ENCODE measurements around the gene CTIF. TPM values are rescaled to one million over a fixed set of nuclear protein-coding genes. Genes with fewer than 3 reads are reported as not detected.

CTIF gene
- total RNA-seq, 3 donors from 2014 or later: 4.3 to 5.3 (median 4.6) TPM

DNA sequence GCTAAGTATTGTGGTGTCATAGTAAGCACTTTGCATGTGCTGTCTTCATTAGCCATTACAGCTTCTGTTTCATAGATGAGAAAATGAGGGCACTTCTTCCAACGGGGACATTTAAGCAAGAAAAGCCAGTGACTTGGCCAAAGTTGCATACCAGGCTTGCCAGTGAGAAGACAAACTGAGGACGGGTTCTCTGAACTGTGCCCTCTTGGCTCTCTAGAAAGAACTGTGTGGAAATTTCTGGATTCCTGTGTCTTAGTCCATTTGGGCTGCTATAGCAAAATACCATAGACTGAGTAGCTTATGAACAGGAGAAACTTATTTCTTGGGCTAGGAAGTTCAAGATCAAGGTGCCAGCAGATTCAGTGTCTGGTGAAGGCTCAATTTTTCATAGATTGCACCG, 13.3 kb downstream of the CTIF start:
- Mint-ChIP-seq H3K36me3 (ENCODE audit: insufficient read depth) (no peaks in the 10 kb centered on the region), H3K4me3 (no peak overlapping the region), H3K9me3 (no peaks in the 10 kb centered on the region), H3K27me3 (ENCODE audit: low read depth) (no peaks in the 10 kb centered on the region), H3K4me1 (ENCODE audit: low read depth) (no peaks in the 10 kb centered on the region)
- no peak for DNase-seq
- ATAC-seq: no peak

DNA sequence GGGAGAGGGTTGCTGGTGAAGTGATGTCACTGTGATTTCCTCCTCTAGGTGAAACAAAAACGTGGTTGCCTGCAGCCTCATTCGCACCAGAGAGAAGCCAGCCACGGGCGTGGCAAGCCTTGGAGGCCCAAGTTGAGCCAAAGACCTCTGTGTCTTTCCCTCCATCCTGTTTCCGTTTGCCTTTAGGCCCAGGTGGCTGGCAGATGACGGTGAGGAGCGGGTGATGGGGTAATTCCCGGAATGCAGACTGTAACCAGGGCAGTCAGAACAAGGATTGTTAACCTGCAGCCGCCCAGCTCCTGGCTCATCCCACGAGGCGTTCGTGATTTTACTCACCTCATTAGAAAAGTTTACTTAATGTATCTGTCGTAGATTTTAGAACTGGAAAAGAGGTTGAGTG, 14.4 kb downstream of the CTIF start:
- H3K4me3 Mint-ChIP-seq: no peak overlapping the region
- no peaks in the 10 kb centered on the region for H3K9me3 Mint-ChIP-seq
- H3K4me1 Mint-ChIP-seq (ENCODE audit: low read depth): no peaks in the 10 kb centered on the region
- no peak for DNase-seq
- no peaks in the 10 kb centered on the region for H3K27me3 Mint-ChIP-seq (ENCODE audit: low read depth)
- no peak for ATAC-seq
- no peaks in the 10 kb centered on the region for H3K36me3 Mint-ChIP-seq (ENCODE audit: insufficient read depth)

DNA sequence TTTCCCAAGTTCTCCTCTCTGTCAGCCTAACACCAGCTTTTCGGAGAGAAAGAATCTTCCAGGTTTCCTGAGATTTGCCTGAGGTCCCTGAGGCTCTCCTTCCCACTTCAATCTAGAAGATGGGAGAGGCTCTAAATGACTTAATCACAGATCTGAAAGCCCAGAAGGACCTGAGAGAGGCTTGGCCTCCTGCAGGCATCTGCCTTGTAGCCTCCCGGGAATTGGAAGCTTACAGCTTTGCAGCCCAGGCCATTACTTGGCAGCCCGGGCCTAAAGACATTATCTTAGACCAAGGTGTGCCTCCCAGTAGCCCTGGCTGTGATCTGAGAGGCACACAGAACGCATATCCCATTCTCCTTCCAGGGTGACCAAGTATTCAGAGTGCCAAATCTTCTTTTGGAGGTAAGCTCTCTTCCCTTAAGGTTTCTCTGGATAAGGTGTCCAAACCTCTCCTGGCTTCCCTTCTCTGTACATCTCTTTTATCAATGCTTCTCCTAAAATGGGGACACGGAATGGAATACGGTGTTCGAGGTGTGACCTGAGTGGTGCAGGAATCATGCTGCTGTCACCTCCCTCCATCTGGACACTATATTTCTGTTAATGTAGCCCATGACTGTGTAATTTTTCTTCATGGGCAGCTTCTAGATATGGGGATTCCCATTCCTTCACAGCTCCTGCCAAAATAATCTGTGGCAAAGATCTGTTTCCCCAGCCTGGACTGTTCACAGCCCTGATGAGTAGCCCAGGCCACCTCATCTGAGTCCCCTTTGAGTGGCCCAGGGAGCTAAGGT, 16.0 kb downstream of the CTIF start:
- peaks cover 4% of the 10 kb centered on the region for H3K9me3 Mint-ChIP-seq
- H3K4me1 Mint-ChIP-seq (ENCODE audit: low read depth): no peaks in the 10 kb centered on the region
- no peak for ATAC-seq
- H3K36me3 Mint-ChIP-seq (ENCODE audit: insufficient read depth): no peaks in the 10 kb centered on the region
- no peak overlapping the region for H3K4me3 Mint-ChIP-seq
- no peak for DNase-seq
- no peaks in the 10 kb centered on the region for H3K27me3 Mint-ChIP-seq (ENCODE audit: low read depth)

DNA sequence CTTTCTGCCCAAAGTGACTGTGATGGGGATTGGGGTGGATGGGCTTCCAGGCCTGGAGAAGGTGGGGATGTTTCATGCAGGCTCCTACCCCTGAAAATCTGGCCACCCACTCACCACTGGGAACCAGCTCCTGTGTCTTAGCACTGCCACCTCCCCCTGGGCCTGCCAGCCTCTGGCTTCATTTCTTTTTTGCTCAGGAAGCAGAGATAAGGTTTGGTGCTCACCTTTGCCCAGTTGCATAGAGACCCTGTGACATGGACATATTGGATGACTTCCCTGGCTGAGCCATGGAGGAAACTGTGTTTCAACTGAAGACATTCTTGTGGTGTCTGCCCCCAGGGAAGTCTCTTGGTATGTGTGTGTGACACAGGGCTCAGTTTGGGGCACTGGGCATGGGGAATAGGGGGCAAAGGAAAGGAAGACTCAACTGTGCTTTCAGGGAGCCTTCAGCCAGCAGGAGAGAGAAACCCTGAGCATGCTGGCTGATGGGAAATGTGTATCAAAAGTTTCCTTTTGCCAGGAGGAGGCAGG, 16.7 kb downstream of the CTIF start:
- ATAC-seq (no peak), DNase-seq (no peak)
- Mint-ChIP-seq H3K27me3 (ENCODE audit: low read depth) (no peaks in the 10 kb centered on the region), H3K9me3 (peaks cover 4% of the 10 kb centered on the region), H3K36me3 (ENCODE audit: insufficient read depth) (no peaks in the 10 kb centered on the region), H3K4me3 (no peak overlapping the region), H3K4me1 (ENCODE audit: low read depth) (no peaks in the 10 kb centered on the region)

DNA sequence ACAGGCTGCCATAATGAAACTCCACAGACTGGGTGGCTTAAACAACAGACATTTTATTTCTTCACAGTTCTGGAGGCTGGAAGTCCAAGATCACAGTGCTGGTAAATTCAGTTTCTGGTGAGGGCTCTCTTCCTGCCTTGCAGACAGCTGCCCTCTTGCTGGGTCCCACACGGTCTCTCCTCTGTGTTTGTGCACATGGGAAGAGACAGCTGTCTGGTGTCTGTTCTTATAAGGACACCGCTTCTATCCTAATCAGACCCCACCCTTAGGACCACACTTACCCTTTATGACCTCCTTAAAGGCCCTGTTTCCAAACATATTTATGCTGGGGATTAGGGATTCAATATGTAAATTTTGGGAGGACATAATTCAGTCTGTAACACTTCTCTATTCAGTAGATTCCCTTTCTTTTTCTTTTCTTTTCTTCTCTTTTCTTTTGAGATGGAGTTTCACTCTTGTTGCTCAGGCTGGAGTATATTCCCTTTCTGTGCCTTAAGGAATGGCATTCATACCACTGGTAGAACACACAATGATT, 18.9 kb downstream of the CTIF start:
- H3K4me3 Mint-ChIP-seq: no peak overlapping the region
- DNase-seq (no peak), ATAC-seq (no peak)
- no peaks in the 10 kb centered on the region for H3K4me1 Mint-ChIP-seq (ENCODE audit: low read depth)
- no peaks in the 10 kb centered on the region for H3K27me3 Mint-ChIP-seq (ENCODE audit: low read depth)
- H3K9me3 Mint-ChIP-seq: peaks cover 4% of the 10 kb centered on the region
- H3K36me3 Mint-ChIP-seq (ENCODE audit: insufficient read depth): no peaks in the 10 kb centered on the region

DNA sequence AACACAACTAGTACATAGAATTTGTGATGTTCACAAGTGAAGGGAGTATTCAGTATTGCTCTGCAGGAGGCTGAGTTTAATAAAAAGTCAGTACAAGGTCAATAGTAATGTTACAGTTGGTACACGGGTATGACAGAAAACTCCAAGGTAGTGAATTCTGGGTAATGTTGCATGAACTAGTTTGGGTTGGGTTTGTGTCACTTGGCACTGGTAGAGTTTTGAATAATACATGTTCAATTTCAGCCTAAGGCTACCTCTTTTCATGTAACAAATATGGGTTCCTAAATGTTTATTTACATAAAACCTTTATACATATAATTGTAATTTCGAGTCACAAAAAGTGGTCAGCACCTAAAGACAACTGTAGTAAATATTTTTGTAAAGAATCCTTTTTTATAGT, 19.4 kb downstream of the CTIF start:
- Mint-ChIP-seq H3K27me3 (ENCODE audit: low read depth) (no peaks in the 10 kb centered on the region), H3K36me3 (ENCODE audit: insufficient read depth) (no peaks in the 10 kb centered on the region), H3K4me1 (ENCODE audit: low read depth) (no peaks in the 10 kb centered on the region), H3K4me3 (no peak overlapping the region), H3K9me3 (peaks cover 4% of the 10 kb centered on the region)
- DNase-seq (no peak), ATAC-seq (no peak)

DNA sequence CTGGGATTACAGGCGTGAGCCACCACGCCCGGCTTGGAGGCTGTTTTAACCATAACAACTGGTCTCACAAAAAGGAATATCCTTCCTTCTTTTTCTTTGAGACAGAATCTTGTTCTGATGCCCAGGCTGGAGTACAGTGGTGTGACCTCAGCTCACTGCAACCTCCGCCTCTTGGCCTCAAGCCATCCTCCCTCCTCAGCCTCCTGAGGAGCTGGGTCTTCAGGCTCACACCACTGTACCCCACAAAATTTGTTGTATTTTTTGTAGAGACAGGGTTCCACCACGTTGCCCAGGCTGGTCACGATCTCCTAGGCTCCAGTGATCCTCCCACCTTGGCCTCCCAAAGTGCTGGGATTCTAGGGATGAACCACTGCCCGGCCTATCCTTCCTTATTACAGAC, 21.7 kb downstream of the CTIF start:
- Mint-ChIP-seq H3K4me1 (ENCODE audit: low read depth) (no peaks in the 10 kb centered on the region), H3K9me3 (peaks cover 4% of the 10 kb centered on the region), H3K27me3 (ENCODE audit: low read depth) (no peaks in the 10 kb centered on the region), H3K36me3 (ENCODE audit: insufficient read depth) (no peaks in the 10 kb centered on the region), H3K4me3 (no peak overlapping the region)
- DNase-seq (no peak), ATAC-seq (no peak)

DNA sequence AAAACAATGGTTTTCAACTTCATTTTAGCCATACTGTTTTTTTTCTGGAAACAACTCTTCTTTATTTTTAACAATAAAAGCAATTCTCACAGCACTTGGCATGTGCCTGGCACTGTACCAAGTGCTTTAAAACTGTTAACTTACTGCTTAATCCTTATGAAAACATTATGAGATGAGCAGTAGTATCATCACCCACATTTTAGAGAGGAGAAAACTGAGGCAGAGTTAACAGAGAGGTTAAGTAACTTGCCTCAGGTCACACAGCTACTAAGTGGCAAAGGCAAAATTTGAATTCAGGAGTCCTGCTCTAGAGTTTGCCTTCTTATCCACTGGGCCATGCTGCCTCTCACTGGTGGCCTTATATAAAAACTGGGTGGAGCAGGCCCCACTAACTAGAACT, 23.2 kb downstream of the CTIF start:
- ATAC-seq (no peak), DNase-seq (no peak)
- H3K36me3 Mint-ChIP-seq (ENCODE audit: insufficient read depth): no peaks in the 10 kb centered on the region
- no peak overlapping the region for H3K4me3 Mint-ChIP-seq
- H3K27me3 Mint-ChIP-seq (ENCODE audit: low read depth): no peaks in the 10 kb centered on the region
- peaks cover 4% of the 10 kb centered on the region for H3K9me3 Mint-ChIP-seq
- H3K4me1 Mint-ChIP-seq (ENCODE audit: low read depth): no peaks in the 10 kb centered on the region

DNA sequence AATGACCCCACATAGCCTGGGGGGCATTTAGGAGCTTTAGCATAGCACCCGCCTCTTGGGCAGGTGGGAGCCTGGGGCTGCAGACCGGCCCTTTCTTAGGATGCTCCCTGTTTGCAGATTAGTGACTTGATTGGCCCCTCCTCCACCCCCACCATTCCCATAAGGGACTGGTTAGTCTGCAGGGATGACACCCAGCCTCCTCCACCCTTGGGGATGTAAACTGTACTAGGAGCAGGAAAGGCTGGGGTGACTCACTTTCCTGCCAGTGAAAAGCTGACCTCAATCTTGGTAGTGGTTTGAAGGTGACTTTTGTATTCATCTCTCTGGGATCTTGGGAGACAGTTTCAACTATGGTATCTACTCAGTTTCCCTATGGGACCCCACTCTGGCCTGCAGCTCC, 24.2 kb downstream of the CTIF start:
- Mint-ChIP-seq H3K36me3 (ENCODE audit: insufficient read depth) (no peaks in the 10 kb centered on the region), H3K4me3 (no peak overlapping the region), H3K9me3 (peaks cover 4% of the 10 kb centered on the region), H3K27me3 (ENCODE audit: low read depth) (no peaks in the 10 kb centered on the region), H3K4me1 (ENCODE audit: low read depth) (no peaks in the 10 kb centered on the region)
- no peak for ATAC-seq
- DNase-seq: no peak

DNA sequence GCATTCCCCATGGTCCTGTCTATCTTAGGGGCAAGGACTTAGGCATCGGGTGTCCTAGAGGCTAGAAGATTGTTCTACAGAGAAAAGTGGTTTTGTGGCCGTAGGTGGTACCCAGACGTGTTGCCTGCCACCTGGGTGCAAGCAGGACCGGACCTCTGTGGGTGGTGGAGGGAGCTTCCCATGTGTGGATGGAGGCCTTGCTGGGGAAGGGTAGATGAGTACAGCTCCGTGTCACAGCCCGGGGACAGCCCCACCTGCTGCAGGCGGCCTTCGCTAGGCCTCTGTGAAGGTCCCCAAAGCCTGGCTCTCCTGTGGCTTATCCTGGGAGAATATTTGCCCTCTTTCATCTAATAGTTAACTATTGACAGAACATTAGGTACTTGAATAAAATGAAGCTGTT, 25.3 kb downstream of the CTIF start:
- ATAC-seq (no peak), DNase-seq (no peak)
- Mint-ChIP-seq H3K9me3 (peaks cover 4% of the 10 kb centered on the region), H3K4me1 (ENCODE audit: low read depth) (no peaks in the 10 kb centered on the region), H3K4me3 (no peak overlapping the region), H3K36me3 (ENCODE audit: insufficient read depth) (no peaks in the 10 kb centered on the region), H3K27me3 (ENCODE audit: low read depth) (no peaks in the 10 kb centered on the region)

DNA sequence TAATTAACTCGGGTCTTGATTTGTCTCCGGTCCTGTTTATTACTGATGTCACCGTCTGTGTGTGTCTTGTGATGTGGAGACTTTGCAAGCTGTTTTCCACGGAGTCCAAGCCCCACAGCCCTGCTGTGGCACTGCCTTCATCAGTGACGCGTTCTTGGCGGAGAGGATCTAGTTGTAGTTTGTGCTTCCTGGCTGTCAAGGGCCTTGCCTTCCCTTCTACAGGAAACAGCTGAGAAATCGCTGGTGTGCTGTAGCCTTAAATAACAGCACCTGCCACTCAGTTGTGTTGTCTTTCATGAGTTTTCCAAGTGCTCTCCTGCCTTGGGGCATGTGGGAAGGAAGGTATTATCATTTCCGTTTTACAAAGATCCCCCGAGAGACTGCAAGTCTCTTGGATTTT, 26.3 kb downstream of the CTIF start:
- H3K9me3 Mint-ChIP-seq: no peaks in the 10 kb centered on the region
- H3K4me1 Mint-ChIP-seq (ENCODE audit: low read depth): no peaks in the 10 kb centered on the region
- H3K4me3 Mint-ChIP-seq: no peak overlapping the region
- no peak for DNase-seq
- no peaks in the 10 kb centered on the region for H3K36me3 Mint-ChIP-seq (ENCODE audit: insufficient read depth)
- H3K27me3 Mint-ChIP-seq (ENCODE audit: low read depth): no peaks in the 10 kb centered on the region
- no peak for ATAC-seq

DNA sequence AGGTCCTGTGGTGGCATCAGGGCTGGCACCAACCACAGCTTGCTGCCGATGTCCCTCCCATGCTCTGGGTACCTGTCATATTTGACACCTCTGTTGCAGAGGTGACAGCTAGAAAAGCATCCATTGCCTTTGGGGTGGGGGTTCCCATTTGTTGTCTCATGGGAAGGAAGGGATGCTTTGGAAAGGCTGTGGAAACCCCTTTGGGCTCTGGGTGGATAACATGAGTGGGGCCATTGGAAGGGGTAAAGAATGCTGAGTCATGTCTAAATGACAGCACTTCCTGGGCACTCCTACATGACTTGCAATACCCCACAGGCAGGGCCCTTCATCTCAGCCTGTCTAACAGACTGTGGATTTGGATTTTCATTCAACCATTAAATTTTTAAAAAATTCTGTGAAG, 27.8 kb downstream of the CTIF start:
- no peak overlapping the region for H3K4me3 Mint-ChIP-seq
- H3K4me1 Mint-ChIP-seq (ENCODE audit: low read depth): no peaks in the 10 kb centered on the region
- DNase-seq: no peak
- H3K9me3 Mint-ChIP-seq: no peaks in the 10 kb centered on the region
- H3K27me3 Mint-ChIP-seq (ENCODE audit: low read depth): no peaks in the 10 kb centered on the region
- no peak for ATAC-seq
- no peaks in the 10 kb centered on the region for H3K36me3 Mint-ChIP-seq (ENCODE audit: insufficient read depth)

DNA sequence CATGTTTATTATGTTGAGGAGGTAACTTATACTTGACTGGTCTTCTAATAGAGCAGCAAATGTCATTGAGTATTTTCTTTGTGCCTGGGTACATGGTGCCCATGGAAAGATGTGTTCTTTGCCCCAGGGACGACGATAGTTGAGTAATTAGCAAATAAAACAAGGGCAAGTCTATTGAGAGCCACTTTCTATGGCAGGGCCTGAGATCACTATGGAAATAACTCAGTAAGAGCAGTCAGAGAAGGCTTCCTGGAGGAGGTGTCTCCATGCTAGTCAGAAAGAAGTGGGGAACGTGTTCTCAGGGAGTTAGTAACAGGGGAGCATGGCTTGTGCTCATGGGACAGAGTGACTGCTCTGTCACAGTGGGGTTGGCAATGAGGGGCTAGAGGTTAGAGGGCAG, 28.6 kb downstream of the CTIF start:
- DNase-seq (no peak), ATAC-seq (no peak)
- Mint-ChIP-seq H3K36me3 (ENCODE audit: insufficient read depth) (no peaks in the 10 kb centered on the region), H3K4me1 (ENCODE audit: low read depth) (no peaks in the 10 kb centered on the region), H3K27me3 (ENCODE audit: low read depth) (no peaks in the 10 kb centered on the region), H3K9me3 (no peaks in the 10 kb centered on the region), H3K4me3 (no peak overlapping the region)

DNA sequence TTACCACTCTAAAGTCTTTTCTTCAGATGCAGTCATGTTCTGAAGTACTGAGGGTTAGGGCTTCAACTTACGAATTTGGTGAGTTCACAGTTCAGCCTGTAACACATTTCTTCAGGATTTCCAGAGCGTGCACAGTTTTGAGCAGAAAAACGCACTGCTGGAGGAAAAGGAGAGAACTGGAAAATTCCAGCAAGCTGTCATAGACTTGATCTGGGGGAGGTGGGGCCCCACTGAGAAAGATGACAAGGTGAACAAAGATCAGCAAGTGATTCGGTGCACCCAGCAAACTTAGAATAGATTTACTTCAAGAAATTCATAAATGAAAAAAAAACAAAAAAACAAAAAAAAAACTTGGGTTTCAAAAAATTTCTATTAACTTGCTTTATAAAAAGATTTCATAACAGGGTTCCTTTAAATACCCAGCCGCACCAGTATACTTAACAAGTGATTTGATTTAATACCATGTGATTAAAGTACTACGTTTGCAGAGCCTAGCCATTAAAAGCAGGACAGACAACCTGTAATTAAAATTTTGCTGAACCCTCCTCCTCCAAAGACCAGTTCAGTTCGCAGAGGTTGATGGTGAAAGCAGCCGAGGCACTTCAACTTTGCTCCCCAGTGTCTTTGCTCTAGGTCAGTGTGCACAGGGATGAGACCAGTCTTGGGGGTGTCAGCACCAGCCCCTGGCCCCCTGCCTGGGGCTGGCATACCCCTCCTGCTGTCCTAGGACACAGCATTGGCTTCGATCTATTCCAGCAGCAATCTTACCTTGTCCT, 30.5 kb downstream of the CTIF start:
- H3K4me1 Mint-ChIP-seq (ENCODE audit: low read depth): no peaks in the 10 kb centered on the region
- H3K27me3 Mint-ChIP-seq (ENCODE audit: low read depth): no peaks in the 10 kb centered on the region
- no peak overlapping the region for H3K4me3 Mint-ChIP-seq
- no peak for ATAC-seq
- DNase-seq: no peak
- H3K36me3 Mint-ChIP-seq (ENCODE audit: insufficient read depth): no peaks in the 10 kb centered on the region
- H3K9me3 Mint-ChIP-seq: no peaks in the 10 kb centered on the region

DNA sequence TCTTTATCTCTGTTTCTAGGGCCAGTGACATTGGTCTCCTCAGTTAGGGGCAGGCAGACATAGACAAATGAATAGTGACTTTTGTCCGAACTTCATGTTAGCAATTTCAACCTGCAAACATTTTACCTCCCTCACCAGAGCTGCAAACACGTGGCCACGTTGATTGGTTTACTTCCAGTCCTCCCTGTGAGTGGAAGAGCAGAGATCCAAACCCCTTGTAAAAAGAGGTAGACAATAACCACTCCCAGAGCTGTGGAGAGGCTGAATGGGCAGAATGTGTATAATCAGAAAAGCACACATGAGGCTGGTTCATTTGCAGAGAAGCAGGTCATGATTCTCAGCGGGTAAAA, 31.1 kb downstream of the CTIF start:
- ATAC-seq (no peak), DNase-seq (no peak)
- Mint-ChIP-seq H3K9me3 (no peaks in the 10 kb centered on the region), H3K4me3 (no peak overlapping the region), H3K36me3 (ENCODE audit: insufficient read depth) (no peaks in the 10 kb centered on the region), H3K27me3 (ENCODE audit: low read depth) (no peaks in the 10 kb centered on the region), H3K4me1 (ENCODE audit: low read depth) (no peaks in the 10 kb centered on the region)
